T-helper 9 cell (primary cell): ENCODE measurements around the gene CNTNAP2.

Experiments
- DNase-seq: peaks from one replicate; pipeline ENCODE4 v3.0.0-alpha.2; 2020

CNTNAP2 gene

GRCh38 chr7:148079206-148080080 is 1962.8 kb downstream of the CNTNAP2 start:
- DNase-seq = no peak

- no peak for DNase-seq
These were observed 1966.8 kb downstream of the CNTNAP2 start for GRCh38 chr7:148083448-148083847.

GRCh38 chr7:148084138-148084537 is 1967.5 kb downstream of the CNTNAP2 start:
- DNase-seq = no peak

- no peak for DNase-seq
These were observed 1975.3 kb downstream of the CNTNAP2 start for GRCh38 chr7:148091882-148092281.

GRCh38 chr7:148093375-148094166 is 1977.0 kb downstream of the CNTNAP2 start:
- no peak for DNase-seq

GRCh38 chr7:148095066-148095465 is 1978.5 kb downstream of the CNTNAP2 start:
- no peak for DNase-seq

GRCh38 chr7:148104136-148104716 is 1987.6 kb downstream of the CNTNAP2 start:
- DNase-seq = no peak

- DNase-seq = no peak
These were observed 1988.3 kb downstream of the CNTNAP2 start for GRCh38 chr7:148104924-148105323.

- DNase-seq = no peak
These were observed 1989.3 kb downstream of the CNTNAP2 start for GRCh38 chr7:148105853-148106252.

GRCh38 chr7:148107443-148108127 is 1991.0 kb downstream of the CNTNAP2 start:
- no peak for DNase-seq

- DNase-seq = no peak
These were observed 1991.8 kb downstream of the CNTNAP2 start for GRCh38 chr7:148108381-148108780.

GRCh38 chr7:148110097-148110868 is 1993.7 kb downstream of the CNTNAP2 start:
- no peak for DNase-seq

- DNase-seq = no peak
These were observed 1998.2 kb downstream of the CNTNAP2 start for GRCh38 chr7:148114804-148115203.

GRCh38 chr7:148115308-148115707 is 1998.7 kb downstream of the CNTNAP2 start:
- DNase-seq = no peak

- no peak for DNase-seq
These were observed 1999.6 kb downstream of the CNTNAP2 start for GRCh38 chr7:148116195-148116594.

GRCh38 chr7:148116829-148117403 is 2000.3 kb downstream of the CNTNAP2 start:
- DNase-seq = no peak

GRCh38 chr7:148118371-148118770 is 2001.8 kb downstream of the CNTNAP2 start:
- no peak for DNase-seq

- no peak for DNase-seq
These were observed 2004.8 kb downstream of the CNTNAP2 start for GRCh38 chr7:148121401-148121800.

- no peak for DNase-seq
These were observed 2005.2 kb downstream of the CNTNAP2 start for GRCh38 chr7:148121847-148122246.

- no peak for DNase-seq
These were observed 2007.9 kb downstream of the CNTNAP2 start for GRCh38 chr7:148124477-148124876.

- DNase-seq = no peak
These were observed 2010.8 kb downstream of the CNTNAP2 start for GRCh38 chr7:148127374-148127773.

GRCh38 chr7:148129023-148129422 is 2012.4 kb downstream of the CNTNAP2 start:
- no peak for DNase-seq
